IPS DF 19.7 (cell line): ENCODE data around the gene ARHGAP27.
A peak's percentile ranks its signal among the peaks of the same experiment; 100 is the strongest.

Experiments used
- DNase-seq: peaks from one replicate; pipeline ENCODE4 v3.0.0-alpha.2; 2013; ENCODE audit warnings: low read depth, low spot score

Gene ARHGAP27

GRCh38 chr17:45388604-45389325, 43.9 kb downstream of the ARHGAP27 start:
- DNase-seq: no peak

GRCh38 chr17:45387739-45388138, 44.9 kb downstream of the ARHGAP27 start:
- DNase-seq: no peak

GRCh38 chr17:45386178-45386577, 46.5 kb downstream of the ARHGAP27 start:
- no peak for DNase-seq

GRCh38 chr17:45385331-45385997, 47.2 kb downstream of the ARHGAP27 start:
- DNase-seq: no peak

GRCh38 chr17:45384789-45385262, 47.8 kb downstream of the ARHGAP27 start:
- DNase-seq: no peak

GRCh38 chr17:45384047-45384788, 48.5 kb downstream of the ARHGAP27 start:
- no peak for DNase-seq

- DNase-seq: no peak
Measured at GRCh38 chr17:45383003-45383402, 49.7 kb downstream of the ARHGAP27 start.

- DNase-seq: no peak
Measured at GRCh38 chr17:45382226-45382625, 50.4 kb downstream of the ARHGAP27 start.

GRCh38 chr17:45380991-45381390, 51.7 kb downstream of the ARHGAP27 start:
- DNase-seq: no peak

GRCh38 chr17:45380046-45380765, 52.5 kb downstream of the ARHGAP27 start:
- no peak for DNase-seq

- no peak for DNase-seq
Measured at GRCh38 chr17:45377401-45377800, 55.3 kb downstream of the ARHGAP27 start.

- no peak for DNase-seq
Measured at GRCh38 chr17:45376171-45377005, 56.3 kb downstream of the ARHGAP27 start.

GRCh38 chr17:45374501-45374900, 58.2 kb downstream of the ARHGAP27 start:
- no peak for DNase-seq

- DNase-seq: no peak
Measured at GRCh38 chr17:45372325-45372869, 60.3 kb downstream of the ARHGAP27 start.

- DNase-seq: peak; percentile 78
Measured at GRCh38 chr17:45371414-45372324, 61.0 kb downstream of the ARHGAP27 start.

- DNase-seq: no peak
Measured at GRCh38 chr17:45370949-45371413, 61.7 kb downstream of the ARHGAP27 start.

- no peak for DNase-seq
Measured at GRCh38 chr17:45369421-45369820, 63.2 kb downstream of the ARHGAP27 start.

GRCh38 chr17:45368651-45369050, 64.0 kb downstream of the ARHGAP27 start:
- no peak for DNase-seq

GRCh38 chr17:45367216-45367615, 65.5 kb downstream of the ARHGAP27 start:
- DNase-seq: no peak
